HUES6 (cell line): ENCODE measurements around the gene NIM1K.
"Not testable (repeated sequence)": the region's sequence is repeated elsewhere in the genome, so short reads cannot be mapped to it uniquely, and the experiment has no call there.

Experiments
- H3K27ac ChIP-seq: 2 replicates; pipeline ENCODE4 v1.7.0; 2013; ENCODE audit warnings: low read depth, mild to moderate bottlenecking, low read length, inconsistent platforms
- H3K27me3 ChIP-seq: 2 replicates; pipeline ENCODE4 v1.6.1; 2013; ENCODE audit warnings: low read length; ENCODE audit not compliant: control insufficient read depth, insufficient read depth
- H3K36me3 ChIP-seq: 2 replicates; pipeline ENCODE4 v1.6.1; 2013; ENCODE audit warnings: low read length; ENCODE audit not compliant: control insufficient read depth, insufficient read depth
- H3K4me1 ChIP-seq: 2 replicates; pipeline ENCODE4 v1.6.1; 2013; ENCODE audit warnings: low read length; ENCODE audit not compliant: control insufficient read depth, insufficient read depth
- H3K4me3 ChIP-seq: 2 replicates; pipeline ENCODE4 v1.5.1; 2013; ENCODE audit warnings: low read depth, low read length
- H3K9ac ChIP-seq: one replicate; pipeline ENCODE4 v1.6.1; 2013; ENCODE audit warnings: mild to moderate bottlenecking, low read length
- H3K9me3 ChIP-seq: 2 replicates; pipeline ENCODE4 v1.6.1; 2013; ENCODE audit warnings: low read depth, low read length; ENCODE audit not compliant: control insufficient read depth, insufficient read depth

Gene NIM1K

DNA sequence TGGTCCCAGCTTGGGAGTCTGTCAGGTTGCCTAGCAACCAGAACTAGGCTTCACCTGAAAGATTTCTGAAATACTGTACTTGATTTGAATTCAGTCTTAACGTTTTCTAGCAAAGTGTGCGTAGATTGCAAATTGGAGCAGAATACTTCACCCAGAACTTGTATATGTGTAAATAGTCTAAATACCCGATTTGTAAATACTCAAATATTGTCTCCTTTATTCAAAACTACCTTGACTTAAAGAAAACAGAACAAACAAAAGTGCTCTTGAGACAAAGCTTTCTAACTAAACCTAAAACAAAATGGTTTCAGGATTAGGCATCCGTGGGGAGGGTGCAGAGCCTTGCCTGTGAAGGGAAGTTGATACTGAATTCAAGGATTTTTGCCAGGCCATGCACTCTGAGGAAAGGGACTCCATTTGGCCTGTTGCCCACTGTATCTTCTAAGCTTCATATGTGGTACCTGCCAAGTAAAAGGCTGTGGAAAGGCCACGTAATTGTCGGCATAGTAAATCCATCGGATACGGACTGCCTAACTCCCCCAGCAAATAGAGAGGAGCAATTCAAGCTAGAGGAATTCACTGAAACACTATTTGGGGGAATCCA lies 121.9 kb downstream of the NIM1K start:
- Histone ChIP-seq H3K9me3 (no peaks in the 10 kb centered on the region; the same call in 1 of the 2 replicates), H3K27me3 (no peaks in the 10 kb centered on the region), H3K36me3 (peaks cover 34% of the 10 kb centered on the region; the same call in 1 of the 2 replicates), H3K4me3 (peak overlapping the region; percentile 34), H3K4me1 (peaks cover 17% of the 10 kb centered on the region; the same call in 1 of the 2 replicates), H3K27ac (peak overlapping the region; percentile 82), H3K9ac (peak overlapping the region; percentile 15)

DNA sequence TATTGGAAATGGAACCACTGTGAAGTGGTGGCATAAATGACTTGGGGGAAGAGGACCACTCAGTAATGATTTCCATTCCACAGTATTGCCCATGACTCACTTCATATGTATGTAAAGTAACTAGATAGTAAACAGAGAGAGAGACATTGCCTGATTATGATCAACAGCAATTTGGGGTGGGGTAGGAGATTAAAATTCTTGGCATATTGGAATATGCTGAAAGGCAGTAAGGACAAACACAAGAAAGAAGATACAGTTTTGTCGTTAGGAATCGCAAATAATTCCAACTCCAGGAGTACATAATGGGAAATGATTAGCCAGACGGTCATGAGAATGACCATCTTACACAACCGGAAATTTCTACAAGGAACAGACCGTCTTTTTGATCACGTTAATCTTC lies 122.7 kb downstream of the NIM1K start:
- Histone ChIP-seq H3K9ac (no peak overlapping the region), H3K4me1 (peaks cover 15% of the 10 kb centered on the region; the same call in 1 of the 2 replicates)

DNA sequence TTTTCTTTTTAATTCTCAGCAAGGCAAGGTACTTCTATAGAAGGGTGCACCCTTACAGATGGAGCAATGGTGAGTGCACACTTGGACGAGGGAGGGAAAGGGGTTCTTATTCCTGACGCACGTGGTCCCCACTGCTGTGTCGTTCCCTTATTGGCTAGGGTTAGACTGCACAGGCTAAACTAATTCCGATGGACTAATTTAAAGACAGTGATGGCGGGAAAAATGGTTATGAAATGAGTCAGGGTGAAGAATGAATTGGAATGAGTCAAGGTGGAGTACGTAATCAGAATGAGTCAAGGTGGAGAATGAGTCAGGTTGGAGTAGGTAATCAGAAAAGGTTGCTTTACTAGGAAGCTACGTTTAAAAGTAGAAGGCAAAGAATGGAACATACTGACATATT lies 123.2 kb downstream of the NIM1K start:
- Histone ChIP-seq H3K4me1 (peaks cover 10% of the 10 kb centered on the region; the same call in 1 of the 2 replicates), H3K27me3 (no peaks in the 10 kb centered on the region), H3K27ac (no peak overlapping the region), H3K9ac (no peak overlapping the region), H3K36me3 (peaks cover 21% of the 10 kb centered on the region; the same call in 1 of the 2 replicates), H3K9me3 (no peaks in the 10 kb centered on the region; the same call in 1 of the 2 replicates), H3K4me3 (no peak overlapping the region)

More for the DNA sequence above, 122.7 kb downstream of the NIM1K start:
- no peak overlapping the region for H3K4me3 ChIP-seq
- H3K27me3 ChIP-seq, result no peaks in the 10 kb centered on the region
- peaks cover 26% of the 10 kb centered on the region; the same call in 1 of the 2 replicates for H3K36me3 ChIP-seq
- H3K27ac ChIP-seq, result peak overlapping the region; percentile 82; the same call in 1 of the 2 replicates
- no peaks in the 10 kb centered on the region; the same call in 1 of the 2 replicates for H3K9me3 ChIP-seq

DNA sequence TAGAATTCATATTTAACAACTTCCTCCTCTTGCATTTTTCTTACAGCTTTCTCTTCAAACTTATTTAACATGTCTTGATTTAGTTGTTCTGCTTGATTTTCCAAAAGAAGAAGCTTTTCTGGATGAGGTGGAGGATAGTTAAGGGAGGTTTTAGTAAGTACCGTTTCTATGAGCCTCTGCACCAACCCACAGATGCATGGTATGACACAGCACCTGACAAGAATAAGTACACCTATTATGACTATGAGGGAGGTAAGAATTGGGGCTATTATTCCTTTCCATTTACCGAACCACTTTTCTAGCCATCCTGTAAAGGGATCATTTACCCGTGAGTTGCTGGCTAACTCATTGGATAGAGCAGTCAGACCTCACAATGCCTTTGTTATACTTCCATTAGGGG lies 123.7 kb downstream of the NIM1K start:
- Histone ChIP-seq H3K27me3 (no peaks in the 10 kb centered on the region), H3K4me3 (no peak overlapping the region), H3K27ac (no peak overlapping the region), H3K36me3 (peaks cover 16% of the 10 kb centered on the region; the same call in 1 of the 2 replicates), H3K4me1 (peaks cover 9% of the 10 kb centered on the region; the same call in 1 of the 2 replicates), H3K9me3 (no peaks in the 10 kb centered on the region; the same call in 1 of the 2 replicates), H3K9ac (no peak overlapping the region)

DNA sequence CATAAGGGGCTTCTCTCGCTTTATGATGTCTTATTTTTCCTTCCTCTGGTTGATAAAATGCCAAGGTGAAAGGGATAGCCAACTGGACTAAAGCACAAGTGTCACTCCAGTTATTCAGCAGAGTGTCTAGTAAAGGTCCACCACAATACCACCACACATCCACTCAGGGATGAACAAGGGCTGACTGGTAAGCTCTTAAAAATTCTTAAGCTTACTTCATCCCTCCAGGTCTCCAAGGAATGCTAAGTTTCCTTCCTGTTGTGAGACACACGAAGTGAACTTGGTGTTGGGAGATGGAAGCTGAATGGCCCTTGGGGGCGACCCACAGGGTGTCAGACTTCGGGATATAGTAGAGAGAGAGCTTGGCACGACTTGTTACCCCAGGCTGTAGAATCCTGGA lies 124.4 kb downstream of the NIM1K start:
- peaks cover 7% of the 10 kb centered on the region; the same call in 1 of the 2 replicates for H3K4me1 ChIP-seq
- no peak overlapping the region for H3K4me3 ChIP-seq

DNA sequence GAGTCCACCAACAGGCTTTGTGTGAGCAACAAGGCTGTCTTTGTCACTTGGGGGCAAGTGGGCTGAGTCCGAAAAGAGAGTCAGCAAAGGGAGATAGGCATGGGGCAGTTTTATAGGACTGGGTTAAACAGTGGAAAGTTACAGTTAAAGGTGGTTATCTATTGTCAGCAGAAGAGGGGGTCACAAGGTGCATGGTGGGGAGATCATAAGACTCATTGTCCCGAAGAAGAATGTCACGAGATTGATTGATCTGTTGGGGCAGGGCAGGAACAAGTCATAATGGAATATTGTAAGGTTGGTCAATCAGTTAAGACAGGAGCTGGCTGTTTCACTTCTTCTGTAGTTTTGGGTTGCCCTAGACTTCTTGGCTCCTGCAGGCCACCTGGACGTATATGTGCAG lies 128.8 kb downstream of the NIM1K start:
- Histone ChIP-seq H3K9ac (no peak overlapping the region), H3K27ac (no peak overlapping the region)

More for the DNA sequence above, 124.4 kb downstream of the NIM1K start:
- no peaks in the 10 kb centered on the region for H3K27me3 ChIP-seq
- no peak overlapping the region for H3K27ac ChIP-seq
- no peak overlapping the region for H3K9ac ChIP-seq
- H3K9me3 ChIP-seq, result no peaks in the 10 kb centered on the region; the same call in 1 of the 2 replicates
- H3K36me3 ChIP-seq, result peaks cover 9% of the 10 kb centered on the region; the same call in 1 of the 2 replicates

DNA sequence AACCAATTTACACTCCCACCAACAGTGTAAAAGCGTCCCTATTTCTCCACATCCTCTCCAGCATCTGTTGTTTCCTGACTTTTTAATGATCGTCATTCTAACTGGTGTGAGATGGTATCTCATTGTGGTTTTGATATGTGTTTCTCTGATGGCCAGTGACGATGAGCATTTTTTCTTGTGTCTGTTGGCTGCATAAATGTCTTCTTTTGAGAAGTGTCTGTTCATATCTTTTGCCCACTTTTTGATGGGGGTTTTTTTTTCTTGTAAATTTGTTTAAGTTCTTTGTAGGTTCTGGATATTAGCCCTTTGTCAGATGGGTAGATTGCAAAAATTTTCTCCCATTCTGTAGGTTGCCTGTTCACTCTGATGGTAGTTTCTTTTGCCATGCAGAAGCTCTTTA lies 131.5 kb downstream of the NIM1K start:
- H3K9me3 ChIP-seq, H3K4me3 ChIP-seq, H3K27ac ChIP-seq: not testable (repeated sequence)

More for the DNA sequence above, 128.8 kb downstream of the NIM1K start:
- Histone ChIP-seq H3K4me1 (no peaks in the 10 kb centered on the region), H3K27me3 (no peaks in the 10 kb centered on the region), H3K4me3 (no peak overlapping the region), H3K36me3 (no peaks in the 10 kb centered on the region), H3K9me3 (no peaks in the 10 kb centered on the region)

DNA sequence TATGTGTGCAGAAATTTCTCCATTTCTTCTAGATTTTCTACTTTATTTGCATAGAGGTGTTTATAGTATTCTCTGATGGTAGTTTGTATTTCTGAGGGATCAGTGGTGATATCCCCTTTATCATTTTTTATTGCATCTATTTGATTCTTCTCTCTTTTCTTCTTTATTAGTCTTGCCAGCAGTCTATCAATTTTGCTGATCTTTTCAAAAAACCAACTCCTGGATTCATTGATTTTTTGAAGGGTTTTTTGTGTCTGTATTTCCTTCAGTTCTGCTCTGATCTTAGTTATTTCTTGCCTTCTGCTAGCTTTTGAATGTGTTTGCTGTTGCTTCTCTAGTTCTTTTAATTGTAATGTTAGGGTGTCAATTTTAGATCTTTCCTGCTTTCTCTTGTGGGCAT lies 133.6 kb downstream of the NIM1K start:
- not testable (repeated sequence) for H3K4me1 ChIP-seq, H3K27ac ChIP-seq, H3K9ac ChIP-seq, H3K36me3 ChIP-seq, H3K4me3 ChIP-seq, H3K27me3 ChIP-seq
- H3K9me3 ChIP-seq, result peaks cover 18% of the 10 kb centered on the region

More for the DNA sequence above, 131.5 kb downstream of the NIM1K start:
- not testable (repeated sequence) for H3K9ac ChIP-seq, H3K4me1 ChIP-seq, H3K27me3 ChIP-seq, H3K36me3 ChIP-seq
